Fibroblast of upper back skin (primary cell): ENCODE data around the gene GSTM1.
"Not testable (repeated sequence)": the region's sequence is repeated elsewhere in the genome, so short reads cannot be mapped to it uniquely, and the experiment has no call there.

Experiments
- DNase-seq: peaks from one replicate; pipeline ENCODE4 v3.0.0-alpha.2; 2013

Gene GSTM1

DNA sequence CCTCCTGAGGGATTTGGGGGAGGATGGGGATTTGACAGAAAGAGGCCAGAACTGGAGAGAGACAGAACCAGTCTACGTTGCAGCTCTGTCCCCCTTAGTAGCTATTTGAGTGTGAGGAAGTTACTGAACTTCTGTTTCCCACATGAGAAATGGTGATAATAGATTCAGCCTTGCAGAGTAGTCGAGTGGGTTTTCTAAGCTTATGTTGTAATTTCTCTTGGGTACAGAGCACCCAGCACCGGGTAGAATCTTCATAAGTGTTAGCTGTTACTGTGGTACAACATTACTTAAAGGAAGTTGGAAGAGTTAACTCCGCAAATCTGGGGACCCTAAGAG lies 27.0 kb upstream of the GSTM1 start:
- DNase-seq = not testable (repeated sequence)

DNA sequence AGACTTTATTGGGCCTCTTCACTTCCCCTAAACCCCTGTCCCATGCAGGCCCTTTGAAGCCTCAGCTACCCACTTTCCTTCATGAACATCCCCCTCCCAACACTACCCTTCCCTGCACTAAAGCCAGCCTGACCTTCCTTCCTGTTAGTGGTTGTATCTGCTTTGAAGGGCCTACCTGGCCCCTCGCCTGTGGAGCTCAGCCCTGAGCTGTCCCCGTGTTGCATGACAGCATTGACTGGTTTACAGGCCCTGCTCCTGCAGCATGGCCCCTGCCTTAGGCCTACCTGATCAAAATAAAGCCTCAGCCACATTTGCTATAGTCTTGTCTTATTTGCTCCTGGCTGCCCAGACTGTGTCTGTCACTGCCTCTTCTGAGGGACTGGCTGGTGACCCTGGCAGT lies 26.2 kb upstream of the GSTM1 start:
- no peak for DNase-seq

DNA sequence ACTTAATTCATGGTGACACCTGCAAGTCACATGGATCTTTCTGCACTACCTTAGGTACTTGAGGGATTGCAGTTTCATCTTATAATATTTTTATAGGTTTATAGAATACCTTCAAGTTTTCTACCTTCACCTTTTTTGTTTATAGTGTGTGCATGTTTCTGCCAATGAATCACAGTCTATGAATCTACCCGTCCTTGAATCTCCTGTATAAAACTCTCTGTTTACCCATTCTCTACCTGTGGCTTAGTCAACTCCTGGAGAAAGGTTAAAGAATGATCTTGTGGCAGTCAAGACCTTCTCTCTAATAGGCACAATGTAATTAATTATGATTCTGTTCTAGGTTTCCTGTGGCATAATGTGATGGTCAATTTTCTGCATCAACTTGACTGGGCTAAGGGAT lies 22.9 kb upstream of the GSTM1 start:
- DNase-seq = no peak

GRCh38 chr1:109667452-109668122 lies 20.0 kb upstream of the GSTM1 start, which contains the start of gene GSTM2:
TSS of gene GSTM2 (plus strand) at chr1:109668057. CDS start at chr1:109668116, 59 bp downstream.
- DNase-seq = peak; percentile 86

DNA sequence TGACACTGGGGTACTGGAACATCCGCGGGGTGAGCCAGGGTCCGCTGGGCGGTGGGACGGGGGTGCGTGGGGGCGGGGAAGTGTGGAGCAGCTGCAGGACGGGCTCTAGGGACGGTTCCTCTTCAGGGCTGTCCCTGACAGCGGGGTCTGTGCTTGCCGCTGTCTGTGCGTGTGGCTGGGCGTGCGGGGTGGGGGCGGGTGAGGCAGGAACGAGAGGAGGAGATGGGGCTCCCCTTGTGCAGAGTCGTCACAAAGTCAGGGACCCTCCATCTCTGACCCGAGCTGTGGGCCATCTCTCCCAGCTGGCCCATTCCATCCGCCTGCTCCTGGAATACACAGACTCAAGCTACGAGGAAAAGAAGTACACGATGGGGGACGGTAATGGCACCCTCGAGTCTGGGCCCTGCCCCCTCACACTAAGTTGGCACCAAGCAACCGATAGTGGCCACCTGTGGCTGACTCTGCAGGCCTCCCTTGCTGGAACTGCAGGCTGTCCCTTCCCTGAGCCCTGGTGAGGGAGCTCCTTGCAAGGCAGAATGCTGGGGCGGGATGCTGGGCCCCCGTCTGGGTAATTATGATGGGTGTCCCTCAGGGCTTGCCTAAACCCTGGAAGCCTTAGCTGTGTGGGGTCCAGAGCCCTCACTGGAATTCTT lies 19.4 kb upstream of the GSTM1 start:
- DNase-seq = no peak

DNA sequence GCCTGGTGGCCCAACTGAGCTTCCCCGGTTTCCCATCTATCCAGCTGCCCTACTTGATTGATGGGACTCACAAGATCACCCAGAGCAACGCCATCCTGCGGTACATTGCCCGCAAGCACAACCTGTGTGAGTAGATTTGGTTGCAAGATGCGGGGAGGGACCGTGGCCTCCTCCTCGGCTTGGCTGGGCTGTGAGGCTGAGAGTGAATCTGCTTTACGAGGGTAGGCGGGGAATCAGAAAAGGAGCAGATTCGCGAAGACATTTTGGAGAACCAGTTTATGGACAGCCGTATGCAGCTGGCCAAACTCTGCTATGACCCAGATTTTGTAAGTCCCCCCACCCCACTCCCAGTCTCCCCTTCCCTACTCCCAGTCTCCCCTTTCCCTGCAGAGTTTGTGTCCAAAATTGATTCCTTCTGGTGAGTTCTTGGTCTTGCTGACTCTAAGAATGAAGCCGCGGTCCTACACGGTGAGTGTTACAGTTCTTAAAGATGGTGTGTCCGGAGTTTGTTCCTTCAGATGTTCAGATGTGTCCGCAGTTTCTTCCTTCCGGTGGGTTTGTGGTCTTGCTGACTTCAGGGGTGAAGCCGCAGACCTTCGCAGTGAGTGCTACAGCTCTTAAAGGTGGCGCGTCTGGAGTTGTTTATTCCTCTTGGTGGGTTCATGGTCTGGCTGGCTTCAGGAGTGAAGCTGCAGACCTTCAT lies 18.2 kb upstream of the GSTM1 start:
- DNase-seq = no peak

- DNase-seq = not testable (repeated sequence)
These were observed 17.7 kb upstream of the GSTM1 start for GRCh38 chr1:109669949-109670302.

- no peak for DNase-seq
These were observed 16.6 kb upstream of the GSTM1 start for GRCh38 chr1:109671067-109671466.

DNA sequence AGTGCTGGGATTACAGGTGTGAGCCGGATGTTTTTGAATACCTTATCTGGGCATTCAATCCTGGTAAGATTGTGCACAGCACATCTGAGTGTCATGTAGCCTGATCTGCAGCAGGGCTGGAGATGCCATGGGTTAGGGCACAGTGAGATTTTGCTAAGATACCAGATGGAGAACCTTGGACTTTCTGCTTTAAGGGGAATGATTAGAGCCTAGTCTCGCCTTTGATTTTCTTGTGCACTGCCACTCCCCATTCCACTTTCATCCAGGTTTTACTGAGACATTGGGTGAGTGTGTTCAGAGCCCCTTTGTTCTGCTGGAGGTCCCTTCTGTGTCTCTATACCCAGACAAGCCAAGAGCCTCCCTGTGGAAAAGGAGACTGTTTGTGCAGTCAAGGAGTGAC lies 13.8 kb upstream of the GSTM1 start:
- DNase-seq = not testable (repeated sequence)

DNA sequence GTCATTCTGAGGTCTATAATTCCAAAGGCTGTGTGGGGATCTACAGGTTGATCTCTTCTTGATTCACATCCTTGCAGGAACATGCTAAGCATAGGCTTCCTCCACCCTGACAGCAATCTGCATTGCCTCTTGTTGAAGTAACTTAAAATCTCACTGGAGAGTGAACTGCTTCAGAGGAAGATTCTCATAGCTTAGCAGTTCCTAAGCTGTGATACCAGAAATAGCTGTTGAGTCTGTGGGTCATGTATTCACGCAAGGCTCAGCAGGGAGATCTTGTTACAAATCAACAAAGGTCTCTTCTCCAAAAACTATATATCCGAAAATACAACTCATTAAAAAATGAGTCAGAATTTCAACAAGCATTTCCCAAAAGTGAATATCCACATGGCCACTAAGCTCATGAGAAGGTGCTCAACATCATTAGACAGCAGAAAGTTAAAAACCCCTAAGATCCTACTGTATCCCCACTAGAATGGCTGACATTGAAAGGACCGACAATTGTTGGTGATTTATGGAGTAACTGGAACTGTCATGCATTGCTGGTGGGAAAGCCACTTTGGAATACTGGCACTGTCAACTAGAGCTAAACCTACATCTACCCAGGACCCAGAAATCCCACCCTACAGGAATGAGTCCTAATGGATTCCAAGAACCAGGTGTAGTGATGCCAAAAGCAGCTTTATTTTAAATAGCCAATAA lies 10.8 kb upstream of the GSTM1 start:
- not testable (repeated sequence) for DNase-seq

GRCh38 chr1:109677459-109677858 lies 10.2 kb upstream of the GSTM1 start:
- no peak for DNase-seq

- DNase-seq = not testable (repeated sequence)
These were observed 9.0 kb upstream of the GSTM1 start for GRCh38 chr1:109678637-109679036.

DNA sequence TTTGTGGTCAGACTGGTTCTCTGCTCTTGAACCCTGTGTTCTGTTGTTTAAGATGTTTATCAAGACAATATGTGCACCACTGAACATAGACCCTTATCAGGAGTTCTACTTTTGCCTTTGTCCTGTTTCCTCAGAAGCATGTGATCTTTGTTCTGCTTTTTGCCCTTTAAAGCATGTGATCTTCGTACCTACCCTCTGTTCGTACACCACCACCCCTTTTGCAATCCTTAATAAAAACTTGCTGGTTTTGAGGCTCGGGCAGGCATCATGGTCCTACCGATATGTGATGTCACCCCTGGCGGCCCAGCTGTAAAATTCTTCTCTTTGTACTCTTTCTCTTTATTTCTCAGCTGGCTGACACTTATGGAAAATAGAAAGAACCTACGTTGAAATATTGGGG lies 2.8 kb upstream of the GSTM1 start:
- not testable (repeated sequence) for DNase-seq

- not testable (repeated sequence) for DNase-seq
These were observed 2.2 kb upstream of the GSTM1 start for GRCh38 chr1:109685399-109685798.

- DNase-seq = not testable (repeated sequence)
These were observed 1.7 kb upstream of the GSTM1 start for GRCh38 chr1:109685890-109686289.

GRCh38 chr1:109687109-109687508 lies 508 bp upstream of the GSTM1 start:
- not testable (repeated sequence) for DNase-seq

GRCh38 chr1:109689844-109690405 lies 2.3 kb downstream of the GSTM1 start:
- no peak for DNase-seq

- DNase-seq = no peak
These were observed 4.1 kb downstream of the GSTM1 start for GRCh38 chr1:109691759-109692158.

GRCh38 chr1:109694400-109694799 lies 6.8 kb downstream of the GSTM1 start:
- DNase-seq = not testable (repeated sequence)

DNA sequence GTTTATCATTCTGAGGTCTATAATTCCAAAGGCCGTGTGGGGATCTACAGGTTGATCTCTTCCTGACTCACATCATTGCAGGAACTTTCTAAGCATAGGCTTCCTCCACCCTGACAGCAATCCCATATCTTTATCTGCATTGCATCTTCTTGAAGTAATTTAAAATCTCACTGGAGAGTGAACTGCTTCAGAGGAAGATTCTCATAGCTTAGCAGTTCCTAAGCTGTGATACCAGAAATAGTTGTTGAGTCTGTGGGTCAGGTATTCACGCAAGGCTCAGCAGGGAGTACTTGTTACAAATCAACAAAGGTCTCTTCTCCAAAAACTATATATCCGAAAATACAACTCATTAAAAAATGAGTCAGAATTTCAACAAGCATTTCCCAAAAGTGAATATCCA lies 7.5 kb downstream of the GSTM1 start:
- DNase-seq = not testable (repeated sequence)

GRCh38 chr1:109697066-109697465 lies 9.4 kb downstream of the GSTM1 start:
- no peak for DNase-seq

DNA sequence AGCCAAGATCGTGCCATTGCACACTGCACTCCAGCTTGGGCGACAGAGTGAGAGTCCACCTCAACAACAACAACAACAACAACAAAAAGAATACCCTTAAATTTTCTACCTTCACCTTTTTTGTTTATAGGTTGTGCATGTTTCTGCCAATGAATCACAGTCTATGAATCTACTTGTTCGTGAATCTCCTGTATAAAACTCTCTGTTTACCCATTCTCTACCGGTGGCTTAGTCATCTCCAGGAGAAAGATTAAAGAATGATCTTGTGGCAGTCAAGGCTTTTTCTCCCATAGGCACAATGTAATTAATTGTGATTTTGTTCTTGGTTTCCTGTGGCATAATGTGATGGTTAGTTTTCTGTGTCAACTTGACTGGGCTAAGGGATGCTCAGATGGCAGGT lies 10.2 kb downstream of the GSTM1 start:
- DNase-seq = not testable (repeated sequence)

DNA sequence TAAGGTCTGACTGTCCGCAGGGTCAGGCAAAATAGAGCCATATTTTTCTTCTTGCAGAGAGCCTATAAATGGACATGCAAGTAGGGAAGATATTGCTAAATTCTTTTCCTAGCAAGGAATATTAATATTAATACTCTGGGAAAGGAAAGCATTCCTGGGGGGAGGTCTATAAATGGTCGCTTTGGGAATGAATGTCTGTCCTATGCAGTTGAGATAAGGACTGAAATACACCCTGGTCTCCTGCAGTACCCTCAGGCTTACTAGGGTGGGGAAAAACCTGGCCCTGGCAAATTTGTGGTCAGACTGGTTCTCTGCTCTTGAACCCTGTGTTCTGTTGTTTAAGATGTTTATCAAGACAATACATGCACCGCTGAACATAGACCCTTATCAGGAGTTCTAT lies 15.3 kb downstream of the GSTM1 start:
- DNase-seq = not testable (repeated sequence)
